Astrocyte (in vitro differentiated cells and primary cell): Measurements from ENCODE around the gene GLRA3.
"Not testable (repeated sequence)": the region's sequence is repeated elsewhere in the genome, so short reads cannot be mapped to it uniquely, and the experiment has no call there.

Experiments used
- EZH2 ChIP-seq: IDR thresholded peaks from 2 replicates; pipeline ENCODE4 v1.6.1; 2012; ENCODE audit warnings: mild to moderate bottlenecking, low read length, inconsistent platforms; ENCODE audit not compliant: insufficient read depth
- TF ChIP-seq, protein P1 (sequence below): IDR thresholded peaks from 2 replicates; pipeline ENCODE4 v1.5.1; 2011; ENCODE audit warnings: low read depth, mild to moderate bottlenecking, inconsistent platforms, low read length, moderate library complexity; ENCODE audit not compliant: insufficient read depth

DNA sequence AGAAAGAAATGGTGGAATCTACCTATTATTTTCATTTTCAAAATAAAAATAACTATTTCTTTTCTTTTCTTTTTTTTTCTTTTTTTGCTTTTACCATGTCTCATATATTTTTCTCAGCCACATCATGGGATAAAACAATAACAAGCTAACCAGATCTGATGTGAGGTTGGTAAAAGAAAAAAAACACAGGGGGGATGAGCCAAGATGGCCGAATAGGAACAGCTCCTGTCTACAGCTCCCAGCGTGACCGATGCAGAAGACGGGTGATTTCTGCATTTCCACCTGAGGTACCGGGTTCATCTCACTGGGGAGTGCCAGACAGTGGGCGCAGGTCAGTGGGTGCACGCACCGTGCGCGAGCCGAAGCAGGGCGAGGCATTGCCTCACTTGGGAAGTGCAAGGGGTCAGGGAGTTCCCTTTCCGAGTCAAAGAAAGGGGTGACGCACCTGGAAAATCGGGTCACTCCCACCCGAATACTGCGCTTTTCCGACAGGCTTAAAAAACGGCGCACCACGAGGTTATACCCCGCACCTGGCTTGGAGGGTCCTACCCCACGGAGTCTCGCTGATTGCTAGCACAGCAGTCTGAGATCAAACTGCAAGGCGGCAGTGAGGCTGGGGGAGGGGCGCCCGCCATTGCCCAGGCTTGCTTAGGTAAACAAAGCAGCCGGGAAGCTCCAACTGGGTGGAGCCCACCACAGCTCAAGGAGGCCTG is 50.6 kb downstream of the GLRA3 start:
- TF ChIP-seq, protein P1, sequence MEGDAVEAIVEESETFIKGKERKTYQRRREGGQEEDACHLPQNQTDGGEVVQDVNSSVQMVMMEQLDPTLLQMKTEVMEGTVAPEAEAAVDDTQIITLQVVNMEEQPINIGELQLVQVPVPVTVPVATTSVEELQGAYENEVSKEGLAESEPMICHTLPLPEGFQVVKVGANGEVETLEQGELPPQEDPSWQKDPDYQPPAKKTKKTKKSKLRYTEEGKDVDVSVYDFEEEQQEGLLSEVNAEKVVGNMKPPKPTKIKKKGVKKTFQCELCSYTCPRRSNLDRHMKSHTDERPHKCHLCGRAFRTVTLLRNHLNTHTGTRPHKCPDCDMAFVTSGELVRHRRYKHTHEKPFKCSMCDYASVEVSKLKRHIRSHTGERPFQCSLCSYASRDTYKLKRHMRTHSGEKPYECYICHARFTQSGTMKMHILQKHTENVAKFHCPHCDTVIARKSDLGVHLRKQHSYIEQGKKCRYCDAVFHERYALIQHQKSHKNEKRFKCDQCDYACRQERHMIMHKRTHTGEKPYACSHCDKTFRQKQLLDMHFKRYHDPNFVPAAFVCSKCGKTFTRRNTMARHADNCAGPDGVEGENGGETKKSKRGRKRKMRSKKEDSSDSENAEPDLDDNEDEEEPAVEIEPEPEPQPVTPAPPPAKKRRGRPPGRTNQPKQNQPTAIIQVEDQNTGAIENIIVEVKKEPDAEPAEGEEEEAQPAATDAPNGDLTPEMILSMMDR, result not testable (repeated sequence)
- not testable (repeated sequence) for TF ChIP-seq EZH2
